Measurements from ENCODE around the gene VSNL1. TPM values are rescaled to one million over a fixed set of nuclear protein-coding genes. Genes with fewer than 3 reads are reported as not detected.

Gene VSNL1
- total RNA-seq, 1 experiment from 2014 or later: 9.9 TPM

GRCh38 chr2:17578466-17578928 lies 38.0 kb downstream of the VSNL1 start:
- no peak for TF ChIP-seq CTCF (conservative IDR thresholded peaks at IDR 0.05)
- Histone ChIP-seq H3K14ac (ENCODE audit: insufficient read depth, low read length) (no peak overlapping the region), H3K9me3 (ENCODE audit: control insufficient read depth, low read depth, low read length) (no peaks in the 10 kb centered on the region), H3K23me2 (ENCODE audit: insufficient read length, low read depth, low read length, poor library complexity, severe bottlenecking) (no peaks in the 10 kb centered on the region), H3K4me2 (ENCODE audit: insufficient read depth, insufficient read length, low read length) (no peak overlapping the region), H2BK15ac (ENCODE audit: low read depth, low read length) (no peak overlapping the region), H4K20me1 (ENCODE audit: control insufficient read depth, insufficient read depth, insufficient read length) (no peaks in the 10 kb centered on the region), H3K27me3 (ENCODE audit: insufficient read depth, low read length) (no peaks in the 10 kb centered on the region), H3K79me1 (ENCODE audit: insufficient read depth, low read depth, low read length, poor library complexity, severe bottlenecking) (peaks cover 4% of the 10 kb centered on the region), H3K23ac (ENCODE audit: insufficient read length, low read depth, low read length) (no peak overlapping the region), H3K18ac (ENCODE audit: insufficient read length, low read depth, low read length) (no peak overlapping the region), H2AK5ac (ENCODE audit: insufficient read length, low read length) (no peak overlapping the region), H4K5ac (ENCODE audit: insufficient read length, low read depth, low read length) (no peak overlapping the region), H4K91ac (ENCODE audit: insufficient read length, low read depth, low read length) (no peak overlapping the region), H3K4me1 (ENCODE audit: insufficient read depth, low read length) (peaks cover 12% of the 10 kb centered on the region), H3K27ac (ENCODE audit: insufficient read length, low read depth, low read length) (no peak overlapping the region), H4K8ac (replicated peaks; ENCODE audit: insufficient read length, low read depth, low read length) (no peak overlapping the region), H2BK120ac (ENCODE audit: low read depth, low read length, poor library complexity, severe bottlenecking) (no peak overlapping the region), H3T11ph (ENCODE audit: low read length) (no peak overlapping the region), H2BK20ac (ENCODE audit: low read depth, low read length, poor library complexity, severe bottlenecking) (no peak overlapping the region), H2BK12ac (ENCODE audit: insufficient read length, low read depth, low read length) (no peak overlapping the region), H3K56ac (ENCODE audit: insufficient read length, low read depth, low read length) (no peak overlapping the region), H3K79me2 (ENCODE audit: insufficient read depth, low read length) (peaks cover 23% of the 10 kb centered on the region; the same call in 1 of the 2 replicates), H2AFZ (ENCODE audit: low read length) (no peak overlapping the region), H2BK5ac (ENCODE audit: insufficient read length, low read length) (no peak overlapping the region), H3K4ac (ENCODE audit: low read depth, low read length) (no peak overlapping the region), H3K9ac (ENCODE audit: extremely low read depth, insufficient read length, low read length) (no peak overlapping the region)
- Mint-ChIP-seq H3K27me3 (ENCODE audit: low read depth) (no peaks in the 10 kb centered on the region), H3K9me3 (no peaks in the 10 kb centered on the region), H3K27ac (no peak overlapping the region), H3K4me1 (peaks cover 17 to 23% of the 10 kb centered on the region in 2 experiments), H3K36me3 (ENCODE audit: insufficient read depth in 1 of 3, low read depth in 3 of 3) (peaks cover 0 to 11% (median 2%) of the 10 kb centered on the region in 3 experiments; a peak in 4 of 7 replicates), H3K4me3 (no peak overlapping the region)
- peak; percentile 58 for DNase-seq
- WGBS (ENCODE audit: extremely low coverage, insufficient read length, low lambda C conversion rate): no CpG with 5 or more reads among the region's 5 CpGs
